Measurements from ENCODE around the gene PSORS1C1.

PSORS1C1 gene

GRCh38 chr6:31128093-31128676 lies 13.6 kb downstream of the PSORS1C1 start:
- DNase-seq, result peak; percentile 11

- DNase-seq, result no peak
Measured at GRCh38 chr6:31129130-31129529, 14.5 kb downstream of the PSORS1C1 start.

- DNase-seq, result no peak
Measured at GRCh38 chr6:31130751-31131150, 16.2 kb downstream of the PSORS1C1 start.

- DNase-seq, result no peak
Measured at GRCh38 chr6:31131595-31131994, 17.0 kb downstream of the PSORS1C1 start.

- no peak for DNase-seq
Measured at GRCh38 chr6:31132806-31133205, 18.2 kb downstream of the PSORS1C1 start.

GRCh38 chr6:31135710-31136109 lies 21.1 kb downstream of the PSORS1C1 start:
- DNase-seq, result no peak

- no peak for DNase-seq
Measured at GRCh38 chr6:31138982-31139381, 24.4 kb downstream of the PSORS1C1 start, which contains the start of gene PSORS1C2. Gene PSORS1C2, minus strand, starts transcription at chr6:31139066. Its CDS starts 40 bp downstream, at chr6:31139026.

GRCh38 chr6:31139599-31139998 lies 25.0 kb downstream of the PSORS1C1 start:
- DNase-seq, result no peak

GRCh38 chr6:31140643-31141042 lies 26.0 kb downstream of the PSORS1C1 start:
- no peak for DNase-seq

GRCh38 chr6:31142361-31142761 lies 27.8 kb downstream of the PSORS1C1 start:
- DNase-seq, result no peak

- DNase-seq, result no peak
Measured at GRCh38 chr6:31143148-31143547, 28.5 kb downstream of the PSORS1C1 start.

GRCh38 chr6:31144296-31144969 lies 29.8 kb downstream of the PSORS1C1 start:
- no peak for DNase-seq

GRCh38 chr6:31144970-31145340 lies 30.4 kb downstream of the PSORS1C1 start:
- no peak for DNase-seq

GRCh38 chr6:31145386-31145785 lies 30.8 kb downstream of the PSORS1C1 start:
- DNase-seq, result no peak

- DNase-seq, result no peak
Measured at GRCh38 chr6:31149827-31150447, 35.3 kb downstream of the PSORS1C1 start.

- DNase-seq, result no peak
Measured at GRCh38 chr6:31152781-31153180, 38.2 kb downstream of the PSORS1C1 start.

- DNase-seq, result no peak
Measured at GRCh38 chr6:31154436-31154835, 39.8 kb downstream of the PSORS1C1 start.

GRCh38 chr6:31156641-31157040 lies 42.0 kb downstream of the PSORS1C1 start:
- DNase-seq, result no peak

GRCh38 chr6:31157513-31158139 lies 43.0 kb downstream of the PSORS1C1 start, which contains the start of gene CCHCR1:
Gene CCHCR1, minus strand, starts transcription at chr6:31157802. Its CDS starts 202 bp downstream, at chr6:31157600.
- DNase-seq, result no peak

- peak; percentile 99 for DNase-seq
Measured at GRCh38 chr6:31158140-31158862, 43.7 kb downstream of the PSORS1C1 start, which contains the start of gene TCF19. Gene TCF19, plus strand, starts transcription at chr6:31158589. Its CDS starts 881 bp downstream, at chr6:31159470.

- DNase-seq, result peak; percentile 11
Measured at GRCh38 chr6:31158863-31159855, 44.6 kb downstream of the PSORS1C1 start.

Measured in NCI-H748 treated with DMSO at 0.1 percent for 48 hours (cell line).